HS-27A (cell line): ENCODE results near the gene PIN4.
A peak's percentile ranks its signal among the peaks of the same experiment; 100 is the strongest.
"Not testable (repeated sequence)": the region's sequence is repeated elsewhere in the genome, so short reads cannot be mapped to it uniquely, and the experiment has no call there.

Experiments
- DNase-seq: peaks from one replicate; pipeline ENCODE4 v3.0.0-alpha.2; 2012; ENCODE audit warnings: low read depth, missing footprints

Gene PIN4

GRCh38 chrX:72202792-72203401, 21.3 kb downstream of the PIN4 start:
- no peak for DNase-seq

- no peak for DNase-seq
These were observed 21.9 kb downstream of the PIN4 start for GRCh38 chrX:72203421-72203820.

GRCh38 chrX:72205706-72206105, 24.1 kb downstream of the PIN4 start:
- no peak for DNase-seq

GRCh38 chrX:72207366-72207765, 25.8 kb downstream of the PIN4 start:
- DNase-seq = no peak

- no peak for DNase-seq
These were observed 26.7 kb downstream of the PIN4 start for GRCh38 chrX:72208126-72208800.

GRCh38 chrX:72216973-72217372, 35.4 kb downstream of the PIN4 start:
- DNase-seq = no peak

- DNase-seq = not testable (repeated sequence)
These were observed 38.8 kb downstream of the PIN4 start for GRCh38 chrX:72220375-72220774.

- no peak for DNase-seq
These were observed 48.7 kb downstream of the PIN4 start for GRCh38 chrX:72230290-72230689.

GRCh38 chrX:72236841-72237240, 55.3 kb downstream of the PIN4 start:
- no peak for DNase-seq

GRCh38 chrX:72238183-72238582, 56.6 kb downstream of the PIN4 start:
- no peak for DNase-seq

GRCh38 chrX:72238721-72239475, 57.3 kb downstream of the PIN4 start, which contains the start of gene ERCC6L:
Gene ERCC6L (minus strand): TSS chrX:72239027. CDS start chrX:72238911, 116 bp downstream.
- peak; percentile 64 for DNase-seq

GRCh38 chrX:72240976-72241375, 59.4 kb downstream of the PIN4 start:
- no peak for DNase-seq

GRCh38 chrX:72243472-72243871, 61.9 kb downstream of the PIN4 start:
- DNase-seq = no peak

GRCh38 chrX:72245461-72246089, 64.0 kb downstream of the PIN4 start:
- DNase-seq = no peak

GRCh38 chrX:72247206-72247942, 65.8 kb downstream of the PIN4 start:
- DNase-seq = no peak
